Measurements from ENCODE around the gene RRN3. TPM values are rescaled to one million over a fixed set of nuclear protein-coding genes. Genes with fewer than 3 reads are reported as not detected.
A peak's percentile ranks its signal among the peaks of the same experiment; 100 is the strongest.
"Not testable (repeated sequence)": the region's sequence is repeated elsewhere in the genome, so short reads cannot be mapped to it uniquely, and the experiment has no call there.

The RRN3 gene
- total RNA-seq, 1 experiment from 2014 or later: 57.7 TPM

DNA sequence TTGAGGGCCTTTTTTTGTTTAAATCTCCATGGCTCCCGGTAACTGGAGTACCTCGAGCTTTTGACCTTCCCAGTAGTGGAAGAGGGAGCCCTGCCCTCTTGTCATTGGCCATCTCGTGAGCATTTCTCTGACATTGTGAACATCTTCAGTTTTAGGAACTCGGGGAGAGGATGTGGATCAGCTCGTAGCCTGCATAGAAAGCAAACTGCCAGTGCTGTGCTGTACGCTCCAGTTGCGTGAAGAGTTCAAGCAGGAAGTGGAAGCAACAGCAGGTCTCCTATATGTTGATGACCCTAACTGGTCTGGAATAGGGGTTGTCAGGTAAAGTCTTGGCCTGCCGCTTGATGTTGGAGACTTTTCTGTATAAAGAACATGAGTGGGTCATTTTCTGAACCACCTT is 62.5 kb downstream of the RRN3 start (continued):
- TF ChIP-seq, protein P1, sequence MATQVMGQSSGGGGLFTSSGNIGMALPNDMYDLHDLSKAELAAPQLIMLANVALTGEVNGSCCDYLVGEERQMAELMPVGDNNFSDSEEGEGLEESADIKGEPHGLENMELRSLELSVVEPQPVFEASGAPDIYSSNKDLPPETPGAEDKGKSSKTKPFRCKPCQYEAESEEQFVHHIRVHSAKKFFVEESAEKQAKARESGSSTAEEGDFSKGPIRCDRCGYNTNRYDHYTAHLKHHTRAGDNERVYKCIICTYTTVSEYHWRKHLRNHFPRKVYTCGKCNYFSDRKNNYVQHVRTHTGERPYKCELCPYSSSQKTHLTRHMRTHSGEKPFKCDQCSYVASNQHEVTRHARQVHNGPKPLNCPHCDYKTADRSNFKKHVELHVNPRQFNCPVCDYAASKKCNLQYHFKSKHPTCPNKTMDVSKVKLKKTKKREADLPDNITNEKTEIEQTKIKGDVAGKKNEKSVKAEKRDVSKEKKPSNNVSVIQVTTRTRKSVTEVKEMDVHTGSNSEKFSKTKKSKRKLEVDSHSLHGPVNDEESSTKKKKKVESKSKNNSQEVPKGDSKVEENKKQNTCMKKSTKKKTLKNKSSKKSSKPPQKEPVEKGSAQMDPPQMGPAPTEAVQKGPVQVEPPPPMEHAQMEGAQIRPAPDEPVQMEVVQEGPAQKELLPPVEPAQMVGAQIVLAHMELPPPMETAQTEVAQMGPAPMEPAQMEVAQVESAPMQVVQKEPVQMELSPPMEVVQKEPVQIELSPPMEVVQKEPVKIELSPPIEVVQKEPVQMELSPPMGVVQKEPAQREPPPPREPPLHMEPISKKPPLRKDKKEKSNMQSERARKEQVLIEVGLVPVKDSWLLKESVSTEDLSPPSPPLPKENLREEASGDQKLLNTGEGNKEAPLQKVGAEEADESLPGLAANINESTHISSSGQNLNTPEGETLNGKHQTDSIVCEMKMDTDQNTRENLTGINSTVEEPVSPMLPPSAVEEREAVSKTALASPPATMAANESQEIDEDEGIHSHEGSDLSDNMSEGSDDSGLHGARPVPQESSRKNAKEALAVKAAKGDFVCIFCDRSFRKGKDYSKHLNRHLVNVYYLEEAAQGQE (IDR thresholded peaks at IDR 0.05; ENCODE audit: low read depth): no peak
- TF ChIP-seq CBX3 (IDR thresholded peaks at IDR 0.05; ENCODE audit: low read depth): no peak

DNA sequence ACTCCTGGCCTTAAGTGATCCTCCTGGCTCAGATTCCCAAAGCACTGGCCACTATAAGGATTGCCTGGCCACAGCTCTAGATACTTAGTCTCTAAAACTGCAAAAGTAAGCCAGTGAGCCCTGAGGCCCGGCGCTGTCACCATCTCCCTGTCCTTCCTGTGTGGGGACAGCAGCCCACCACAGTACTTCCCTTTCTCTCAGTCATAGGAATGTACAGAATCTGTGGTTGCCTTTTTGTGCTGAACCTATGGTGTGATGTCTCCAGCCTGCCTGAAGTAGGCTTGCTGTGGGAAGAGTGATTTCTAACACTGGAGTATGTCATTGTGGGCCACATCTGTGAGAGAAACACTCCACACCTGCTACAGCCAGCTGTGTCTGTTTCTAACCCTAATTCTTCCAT is 62.9 kb downstream of the RRN3 start:
- DNase-seq (ENCODE audit: low read depth, low spot score) (no peak), ATAC-seq (no peak)
- BruUV-seq (replicated peaks): no TSS peak
- H3K36me3 ChIP-seq (ENCODE audit: control insufficient read depth in 1 of 2, insufficient read depth in 2 of 2, low read length in 2 of 2): peaks cover 17 to 28% of the 10 kb centered on the region in 2 experiments; a peak in 3 of 4 replicates
- no peaks in the 10 kb centered on the region for H3K9me2 ChIP-seq (ENCODE audit: insufficient read depth)
- POLR2A ChIA-PET: no interaction called here
- no peak overlapping the region for H3K9ac ChIP-seq (ENCODE audit: low read length)
- no peaks in the 10 kb centered on the region for H3K4me1 ChIP-seq (ENCODE audit: control insufficient read depth in 1 of 2, insufficient read depth in 2 of 2, low read length in 2 of 2)
- no peak overlapping the region for H3K4me2 ChIP-seq (ENCODE audit: low read length)
- H3K27ac ChIP-seq (ENCODE audit: low read depth, low read length): no peak overlapping the region
- CTCF ChIA-PET: no interaction called here
- no peak overlapping the region for H2AFZ ChIP-seq (ENCODE audit: low read depth, low read length, poor library complexity, severe bottlenecking)
- intact Hi-C loops (cut with micrococcal nuclease): no loop called here
- H3K79me2 ChIP-seq (ENCODE audit: insufficient read depth, low read length): peaks cover 16% of the 10 kb centered on the region; the same call in 1 of the 2 replicates
- RAD21 ChIA-PET (ENCODE audit: low non-redundant PET in 1 of 2, low total read pairs in 2 of 2, uncharacterized antibody in 2 of 2, unreplicated experiment in 2 of 2): no interaction called here
- TF ChIP-seq CEBPB (IDR thresholded peaks at IDR 0.05; ENCODE audit: low read depth) (no peak), CBX3 (IDR thresholded peaks at IDR 0.05; ENCODE audit: low read depth) (no peak), FOSL1 (IDR thresholded peaks at IDR 0.05; ENCODE audit: low read depth) (no peak), SP1 (IDR thresholded peaks at IDR 0.05; ENCODE audit: low read depth) (no peak), EZH2phosphoT487 (IDR thresholded peaks at IDR 0.05; ENCODE audit: borderline replicate concordance) (no peak), SIN3A (IDR thresholded peaks at IDR 0.05; ENCODE audit: low read depth) (no peak)
- TF ChIP-seq, protein P2, sequence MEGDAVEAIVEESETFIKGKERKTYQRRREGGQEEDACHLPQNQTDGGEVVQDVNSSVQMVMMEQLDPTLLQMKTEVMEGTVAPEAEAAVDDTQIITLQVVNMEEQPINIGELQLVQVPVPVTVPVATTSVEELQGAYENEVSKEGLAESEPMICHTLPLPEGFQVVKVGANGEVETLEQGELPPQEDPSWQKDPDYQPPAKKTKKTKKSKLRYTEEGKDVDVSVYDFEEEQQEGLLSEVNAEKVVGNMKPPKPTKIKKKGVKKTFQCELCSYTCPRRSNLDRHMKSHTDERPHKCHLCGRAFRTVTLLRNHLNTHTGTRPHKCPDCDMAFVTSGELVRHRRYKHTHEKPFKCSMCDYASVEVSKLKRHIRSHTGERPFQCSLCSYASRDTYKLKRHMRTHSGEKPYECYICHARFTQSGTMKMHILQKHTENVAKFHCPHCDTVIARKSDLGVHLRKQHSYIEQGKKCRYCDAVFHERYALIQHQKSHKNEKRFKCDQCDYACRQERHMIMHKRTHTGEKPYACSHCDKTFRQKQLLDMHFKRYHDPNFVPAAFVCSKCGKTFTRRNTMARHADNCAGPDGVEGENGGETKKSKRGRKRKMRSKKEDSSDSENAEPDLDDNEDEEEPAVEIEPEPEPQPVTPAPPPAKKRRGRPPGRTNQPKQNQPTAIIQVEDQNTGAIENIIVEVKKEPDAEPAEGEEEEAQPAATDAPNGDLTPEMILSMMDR (IDR thresholded peaks at IDR 0.05 in 2 of 3, conservative IDR thresholded peaks at IDR 0.05 in 1 of 3; ENCODE audit: borderline replicate concordance in 1 of 3, insufficient read depth in 1 of 3, low read depth in 2 of 3, low read length in 2 of 3): no peak
- H3K9me3 ChIP-seq (ENCODE audit: control insufficient read depth in 1 of 2, insufficient read depth in 1 of 2, low read depth in 1 of 2, low read length in 2 of 2): no peaks in the 10 kb centered on the region
- H3K4me3 ChIP-seq (replicated peaks in 1 of 2; ENCODE audit: low read depth in 1 of 2, low read length in 2 of 2): no peak overlapping the region
- H4K20me1 ChIP-seq (ENCODE audit: insufficient read depth): no peaks in the 10 kb centered on the region
- H3K27me3 ChIP-seq (ENCODE audit: insufficient read depth, low read length): no peaks in the 10 kb centered on the region

DNA sequence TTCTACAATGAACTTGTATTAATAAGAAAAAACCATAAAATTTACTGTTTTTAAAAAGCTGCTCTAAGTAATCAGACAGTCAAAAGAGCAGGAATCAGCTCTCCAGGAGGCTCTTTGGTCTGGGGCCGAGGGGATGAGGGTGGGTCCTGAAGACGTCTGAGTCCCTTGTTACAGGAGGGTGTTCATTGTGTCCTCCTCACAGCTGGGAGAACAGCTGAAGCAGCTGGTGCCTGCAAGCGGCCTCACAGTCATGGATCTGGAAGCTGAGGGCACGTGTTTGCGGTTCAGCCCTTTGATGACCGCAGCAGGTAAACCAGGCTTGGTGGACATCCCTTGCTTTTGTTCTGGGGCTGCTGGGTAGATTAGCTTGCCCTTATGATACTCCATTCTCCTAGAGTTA is 64.3 kb downstream of the RRN3 start:
- intact Hi-C loops (cut with micrococcal nuclease): loop anchor here (10.0 kb wide), 1 partner anchor 55 kb away; the partner anchor contains the start of gene PDXDC1
- H3K9me3 ChIP-seq (ENCODE audit: control insufficient read depth in 1 of 2, insufficient read depth in 1 of 2, low read depth in 1 of 2, low read length in 2 of 2); H3K27me3 ChIP-seq (ENCODE audit: insufficient read depth, low read length); H4K20me1 ChIP-seq (ENCODE audit: insufficient read depth); POLR2A ChIA-PET; H2AFZ ChIP-seq (ENCODE audit: low read depth, low read length, poor library complexity, severe bottlenecking); DNase-seq (ENCODE audit: low read depth, low spot score); H3K27ac ChIP-seq (ENCODE audit: low read depth, low read length); H3K9me2 ChIP-seq (ENCODE audit: insufficient read depth); H3K4me2 ChIP-seq (ENCODE audit: low read length); H3K4me3 ChIP-seq (replicated peaks in 1 of 2; ENCODE audit: low read depth in 1 of 2, low read length in 2 of 2); CTCF ChIA-PET; BruUV-seq (replicated peaks); RAD21 ChIA-PET (ENCODE audit: low non-redundant PET in 1 of 2, low total read pairs in 2 of 2, uncharacterized antibody in 2 of 2, unreplicated experiment in 2 of 2); H3K9ac ChIP-seq (ENCODE audit: low read length): not testable (repeated sequence)
- ATAC-seq: 0 out of 2 replicates have a peak, but pooled peaks have one; percentile 16
- H3K36me3 ChIP-seq (ENCODE audit: control insufficient read depth in 1 of 2, insufficient read depth in 2 of 2, low read length in 2 of 2): peaks cover 15 to 25% of the 10 kb centered on the region in 2 experiments; a peak in 3 of 4 replicates
- peaks cover 0 to 12% of the 10 kb centered on the region in 2 experiments; a peak in 2 of 4 replicates for H3K4me1 ChIP-seq (ENCODE audit: control insufficient read depth in 1 of 2, insufficient read depth in 2 of 2, low read length in 2 of 2)
- peaks cover 16% of the 10 kb centered on the region; the same call in 1 of the 2 replicates for H3K79me2 ChIP-seq (ENCODE audit: insufficient read depth, low read length)

All from HCT116 (cell line).